DMS53 treated with DMSO at 0.1 percent for 48 hours (cell line): Measurements from ENCODE around the gene MFSD6.
"Not testable (repeated sequence)": the region's sequence is repeated elsewhere in the genome, so short reads cannot be mapped to it uniquely, and the experiment has no call there.

Experiments used
- DNase-seq: peaks from one replicate; lab custom pipeline; 2025; ENCODE audit not compliant: unreplicated experiment; lab: John Stamatoyannopoulos, UW

Gene MFSD6

DNA sequence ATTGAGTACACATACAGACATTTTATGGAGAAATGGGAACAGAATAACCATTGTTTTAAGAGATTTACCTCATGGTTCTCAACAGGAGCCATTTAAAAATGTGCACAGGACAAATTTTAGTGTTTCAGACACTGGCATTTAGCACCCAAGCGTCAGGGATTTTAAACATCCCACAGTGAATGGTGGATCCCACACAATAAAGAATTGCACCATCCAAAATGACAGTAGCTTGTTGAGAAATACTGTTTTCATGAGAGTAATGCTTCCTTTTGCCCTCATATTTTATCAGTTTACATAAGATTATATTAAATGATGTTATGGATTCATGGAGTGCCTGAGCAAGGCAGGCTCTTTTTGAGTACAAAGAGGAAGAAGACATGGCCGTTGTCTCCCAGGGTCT is 54.0 kb downstream of the MFSD6 start:
- DNase-seq: no peak

DNA sequence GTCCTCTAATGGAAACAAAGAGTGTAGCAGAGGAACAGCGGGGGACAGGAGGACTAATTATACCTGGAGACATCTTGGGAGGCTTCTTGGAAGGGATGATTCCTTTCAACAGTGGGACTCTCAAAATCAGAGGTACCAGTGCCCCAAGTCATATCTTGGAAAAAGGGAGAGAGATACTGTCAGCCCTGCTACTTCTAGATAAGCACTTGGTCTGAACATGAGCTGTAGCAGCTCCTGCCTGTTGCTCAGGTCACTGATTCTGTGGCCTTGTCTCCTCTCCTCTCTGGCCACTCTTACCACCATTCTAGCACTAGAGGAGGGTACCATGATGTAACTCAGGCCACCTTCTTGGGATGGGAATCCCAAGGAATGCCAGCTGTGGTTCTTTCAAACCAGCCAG is 54.5 kb downstream of the MFSD6 start:
- DNase-seq: no peak

DNA sequence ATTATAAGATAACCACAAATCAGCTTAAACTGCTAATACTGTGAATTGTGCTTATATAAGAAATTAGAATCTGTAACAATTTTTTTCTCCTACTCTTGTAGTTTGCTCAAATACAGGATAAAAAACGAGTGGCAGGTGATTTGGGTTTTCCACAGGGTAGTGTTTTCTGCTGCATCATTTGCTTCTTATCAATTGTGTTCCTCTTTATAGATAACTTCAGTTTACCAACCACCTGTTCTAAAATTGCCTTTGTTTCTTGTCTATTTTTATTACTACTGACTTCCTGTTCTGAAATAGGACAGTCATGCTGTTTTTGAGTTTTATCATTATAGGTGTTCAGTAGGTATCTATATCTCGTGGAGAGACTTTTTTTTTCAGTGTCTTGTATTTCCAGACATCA is 56.9 kb downstream of the MFSD6 start:
- no peak for DNase-seq

DNA sequence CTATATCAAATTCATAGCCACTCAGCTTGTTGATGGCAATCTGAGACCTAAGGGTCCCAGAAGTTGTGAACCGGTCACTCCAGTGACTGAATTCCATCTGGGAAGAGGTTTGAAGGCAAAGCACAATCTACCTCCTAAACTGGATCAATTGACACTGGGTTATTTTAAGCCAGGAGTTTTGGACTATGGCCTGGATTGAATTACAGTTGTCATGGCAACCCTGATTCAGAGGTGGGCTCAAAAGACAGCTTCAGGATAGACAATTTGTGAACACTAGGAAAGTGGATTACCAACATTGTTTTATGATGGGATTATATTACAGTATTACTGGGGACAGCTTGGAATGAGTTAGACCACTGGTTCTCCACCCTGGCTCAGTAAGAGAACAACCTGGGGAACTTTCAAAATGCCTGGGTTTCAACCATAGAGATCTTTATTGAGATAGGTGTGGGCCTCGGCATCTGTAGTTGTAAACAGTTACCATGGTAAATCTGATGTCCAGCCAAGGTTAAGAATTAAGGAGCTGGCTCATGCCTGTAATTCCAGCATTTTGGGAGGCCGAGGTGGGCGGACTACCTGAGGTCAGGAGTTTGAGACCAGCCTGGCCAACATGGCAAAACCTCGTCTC is 58.8 kb downstream of the MFSD6 start:
- DNase-seq: no peak

DNA sequence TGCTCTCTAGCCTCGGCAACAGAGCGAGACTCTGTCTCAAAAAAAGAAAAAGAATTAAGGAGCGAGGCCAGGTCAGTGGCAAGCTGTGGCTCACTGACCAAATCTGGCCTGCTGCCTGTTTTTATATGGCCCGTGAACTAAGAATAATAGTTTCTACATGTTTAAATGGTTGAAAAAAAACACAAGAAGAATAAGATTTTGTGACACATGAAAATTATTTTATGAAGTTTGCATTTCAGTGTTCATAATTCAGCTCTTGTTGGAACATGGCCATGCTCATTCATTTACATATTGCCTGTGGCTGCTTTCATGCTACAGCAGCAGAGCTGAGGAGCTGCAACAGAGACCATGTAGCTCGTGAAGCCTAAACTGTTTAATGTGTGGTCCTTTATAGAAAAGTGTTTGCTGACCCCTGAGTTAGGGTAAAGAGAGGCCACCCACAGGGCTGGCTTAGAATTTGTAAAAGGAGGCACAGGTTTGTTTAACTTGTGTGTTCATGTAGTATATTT is 59.5 kb downstream of the MFSD6 start:
- DNase-seq: no peak

DNA sequence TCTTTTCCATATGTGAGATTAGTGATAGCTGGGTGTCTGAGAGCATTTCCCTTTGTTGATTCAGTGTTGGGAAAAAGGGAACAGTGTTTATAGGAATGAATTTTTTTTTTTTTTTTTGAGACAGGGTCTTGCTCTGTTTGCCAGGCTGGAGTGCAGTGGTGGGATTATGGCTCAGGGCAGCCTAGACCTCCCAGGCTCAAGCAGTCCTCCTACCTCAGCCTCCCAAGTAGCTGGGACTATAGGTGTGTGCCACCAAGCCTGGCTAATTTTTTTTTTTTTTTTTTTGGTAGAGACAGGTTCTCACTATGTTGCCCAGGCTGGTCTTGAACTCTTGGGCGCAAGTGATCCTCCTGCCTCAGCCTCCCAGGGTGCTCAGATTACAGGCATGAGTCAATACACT is 60.2 kb downstream of the MFSD6 start:
- not testable (repeated sequence) for DNase-seq

DNA sequence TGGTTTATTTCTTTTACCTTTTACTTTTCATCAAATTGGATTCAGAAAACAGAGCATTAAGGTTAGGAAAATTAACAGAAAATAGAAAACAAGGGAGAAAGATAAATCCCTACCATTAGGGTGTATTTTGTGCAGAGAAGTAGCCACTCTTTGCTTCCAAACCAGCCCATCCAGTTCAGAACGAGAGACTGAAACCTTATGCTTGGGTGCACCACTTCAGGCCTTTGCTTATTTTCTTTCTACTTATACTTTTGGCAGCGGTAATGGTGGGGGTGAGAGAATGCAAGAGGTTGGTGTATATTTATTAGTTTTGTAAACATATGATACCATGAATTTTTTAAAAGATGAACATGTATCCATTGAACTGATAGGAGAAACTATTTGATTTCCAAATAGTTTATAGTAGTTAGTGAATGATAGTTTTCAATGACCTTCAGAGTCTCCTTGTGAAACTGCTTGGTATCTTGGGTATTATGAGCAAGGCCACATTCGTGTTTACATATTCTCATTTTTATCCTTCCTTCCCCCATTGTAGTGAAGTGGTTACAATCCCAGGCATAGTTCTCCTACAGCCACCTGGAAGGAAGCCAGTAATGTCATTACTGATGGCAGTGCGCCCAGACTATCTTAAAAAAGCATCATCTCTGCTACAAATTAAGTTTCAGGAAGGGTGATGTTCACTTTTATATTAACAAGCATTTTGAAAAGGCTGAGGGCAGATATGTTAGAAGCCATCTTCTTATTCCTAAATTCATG is 60.8 kb downstream of the MFSD6 start:
- peak; percentile 93 for DNase-seq

DNA sequence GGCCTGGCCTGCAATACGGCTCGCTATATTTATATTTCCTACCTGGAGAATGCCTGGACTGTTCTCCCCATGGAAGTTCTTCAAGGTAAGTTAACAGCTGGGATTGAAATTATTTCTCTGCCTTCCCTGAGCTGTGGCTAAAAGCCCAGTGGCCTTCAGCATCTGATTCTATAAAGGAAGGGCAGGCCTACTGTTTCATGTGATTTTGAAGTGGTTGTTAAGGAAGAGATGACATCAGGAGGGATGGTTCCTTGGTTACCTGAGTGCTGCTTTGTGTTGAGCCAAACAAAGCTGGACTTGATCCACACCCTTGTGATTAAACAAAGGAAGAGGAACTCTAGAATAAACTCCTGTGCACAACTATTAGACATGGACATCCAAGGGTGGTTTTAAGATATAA is 61.6 kb downstream of the MFSD6 start:
- peak; percentile 96 for DNase-seq

DNA sequence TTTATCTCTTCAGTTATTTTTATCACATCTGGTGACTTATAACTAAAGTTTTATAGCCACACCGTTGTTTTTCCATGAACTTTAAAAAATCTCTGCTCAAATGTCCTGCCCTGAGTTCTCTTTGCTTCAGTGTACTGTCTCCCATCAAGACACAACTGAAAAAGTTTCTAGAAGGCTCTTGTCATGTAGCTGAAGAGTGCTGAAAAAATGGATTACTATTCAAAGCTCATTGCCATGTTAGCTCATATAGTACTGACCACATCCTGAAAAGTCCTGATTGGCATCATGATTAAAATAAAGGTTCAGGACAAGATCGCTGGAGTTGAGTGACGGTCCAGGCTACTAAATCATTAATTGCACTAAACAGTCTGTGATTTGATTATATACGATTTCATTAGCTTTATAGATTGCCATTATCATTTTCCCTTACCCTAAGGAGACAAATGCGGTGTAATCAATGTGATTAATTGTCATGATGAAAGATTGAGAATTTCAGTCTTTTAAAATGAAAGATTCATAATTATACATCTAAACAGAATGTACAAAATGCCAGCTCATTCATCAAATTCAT is 62.2 kb downstream of the MFSD6 start:
- DNase-seq: no peak

DNA sequence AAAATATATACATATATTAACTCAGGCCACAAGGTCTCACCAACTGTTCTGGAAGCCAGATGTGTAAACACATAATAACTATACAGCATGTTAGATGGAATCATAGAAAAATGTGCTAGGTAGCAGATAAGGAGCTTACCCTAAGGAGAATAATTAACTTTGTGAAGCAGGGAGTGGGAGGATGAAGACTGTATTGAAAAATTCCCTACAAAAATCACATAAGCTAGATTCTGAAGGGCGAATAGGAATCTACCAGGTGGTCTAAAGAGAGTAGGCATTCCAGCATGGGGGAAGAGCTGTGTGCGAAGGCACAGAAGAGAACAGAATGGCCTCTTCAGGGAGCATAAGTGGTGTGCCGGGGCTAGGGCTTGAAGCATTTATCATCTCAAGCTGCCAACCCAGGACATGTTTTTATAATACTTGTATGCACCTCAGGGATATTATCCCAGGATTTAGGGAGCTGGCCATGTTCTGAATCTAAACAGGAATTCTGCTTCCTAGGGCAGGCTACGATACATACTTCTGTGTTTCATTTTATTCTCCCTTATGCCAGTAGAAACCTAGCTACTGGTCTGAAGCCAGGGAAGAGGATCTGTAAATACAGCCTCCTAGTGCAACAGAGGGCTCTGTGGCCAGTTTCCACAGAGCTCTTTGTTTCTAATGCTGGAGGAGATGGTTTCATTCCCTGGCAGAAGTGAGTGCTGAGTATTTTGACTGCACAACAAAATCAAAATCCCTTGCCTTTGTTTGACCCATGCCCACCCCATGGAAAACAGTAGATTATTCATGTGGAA is 69.7 kb downstream of the MFSD6 start:
- DNase-seq: no peak

DNA sequence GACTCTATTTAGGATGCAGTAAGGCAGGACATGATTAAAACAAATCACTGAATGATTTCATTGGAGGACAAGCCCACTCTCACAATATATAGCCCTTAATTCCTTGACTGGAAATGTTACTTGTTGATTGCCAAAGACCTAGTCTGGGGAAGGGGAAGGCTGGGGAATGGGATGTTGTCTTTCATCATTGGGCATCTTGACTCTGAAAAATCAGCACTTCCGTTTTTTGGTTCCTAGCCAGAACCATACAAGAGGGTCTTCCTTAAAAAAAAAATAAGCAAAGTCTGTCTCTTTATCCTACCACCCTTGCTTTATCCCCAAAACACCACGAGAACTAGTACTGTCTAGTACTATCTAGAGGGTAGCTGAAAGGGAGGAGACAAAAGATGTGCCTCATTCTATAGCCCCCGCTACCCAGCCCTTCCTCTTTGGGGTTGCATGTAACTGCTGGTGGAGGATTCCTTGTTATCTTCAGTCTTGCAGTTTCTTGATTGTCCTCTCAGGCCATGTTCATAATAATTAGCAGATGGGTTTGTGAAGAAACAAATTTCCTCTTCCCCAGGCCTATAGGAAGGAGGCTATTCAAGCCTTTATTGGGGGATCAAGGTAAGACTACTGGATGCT is 70.5 kb downstream of the MFSD6 start:
- DNase-seq: no peak

DNA sequence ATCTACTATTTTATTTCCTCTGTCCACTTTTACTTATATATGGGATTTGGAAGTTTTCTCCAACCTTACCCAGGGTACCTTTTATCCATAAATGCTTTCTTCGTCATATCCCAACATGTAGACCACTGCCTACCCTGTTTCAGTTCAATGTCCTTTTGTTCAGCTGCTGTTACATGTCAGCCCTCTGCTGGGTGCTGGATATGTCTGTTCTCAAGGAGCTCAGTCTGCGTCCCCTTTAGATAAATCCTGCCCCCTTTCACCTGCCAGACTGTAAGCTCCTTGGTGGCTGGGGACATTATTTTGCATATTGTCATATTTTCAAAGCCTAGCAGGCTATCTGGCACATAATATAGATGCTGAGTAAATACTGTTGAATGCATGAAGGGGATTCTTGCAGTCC is 73.2 kb downstream of the MFSD6 start:
- DNase-seq: no peak

DNA sequence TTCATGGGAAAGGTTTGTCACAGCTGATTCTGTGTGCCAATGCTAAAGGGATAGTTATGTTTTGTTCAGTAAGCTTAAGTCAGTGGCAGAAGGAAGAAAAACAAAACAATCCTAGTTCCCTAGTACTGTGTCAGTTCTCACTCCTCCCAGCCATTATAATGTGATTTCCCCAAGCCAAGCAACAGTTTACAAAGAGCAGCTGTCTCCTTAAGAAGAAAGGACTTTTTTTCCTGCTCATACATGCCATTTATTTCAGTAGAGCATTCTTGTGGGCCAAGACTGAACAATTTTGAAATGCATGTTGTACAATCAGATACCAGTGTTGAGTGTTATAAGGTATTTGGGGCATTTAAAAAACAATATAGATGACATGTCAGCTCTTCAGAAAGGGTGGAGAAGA is 74.3 kb downstream of the MFSD6 start:
- DNase-seq: no peak

DNA sequence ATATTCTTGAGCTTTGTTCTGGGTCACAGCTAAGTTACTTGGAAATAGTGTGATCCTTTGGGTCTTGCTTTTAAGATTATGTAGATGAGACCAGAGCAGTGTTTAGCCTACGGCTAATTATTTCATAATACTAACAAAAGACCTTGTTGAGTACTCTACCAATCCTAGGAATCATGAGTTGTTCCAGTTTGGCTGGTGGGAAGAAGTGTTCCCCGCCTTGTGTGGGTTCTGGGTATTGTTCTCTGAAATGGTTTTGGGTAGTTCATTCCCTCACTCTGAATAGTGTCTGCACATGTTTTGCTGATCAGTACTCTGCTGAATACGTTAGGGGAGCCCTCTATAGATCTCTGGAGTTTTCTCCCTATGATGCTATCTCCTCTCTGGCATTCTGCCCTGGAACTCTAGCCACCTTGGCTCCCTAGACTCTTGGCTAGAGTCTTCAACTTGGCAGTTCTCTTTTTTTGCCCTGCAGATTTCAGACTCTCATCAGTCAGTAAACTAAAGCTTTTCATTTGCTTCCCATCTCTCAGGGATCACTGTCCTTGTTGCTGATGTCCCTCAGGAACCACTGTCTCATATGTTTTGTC is 78.0 kb downstream of the MFSD6 start:
- no peak for DNase-seq

DNA sequence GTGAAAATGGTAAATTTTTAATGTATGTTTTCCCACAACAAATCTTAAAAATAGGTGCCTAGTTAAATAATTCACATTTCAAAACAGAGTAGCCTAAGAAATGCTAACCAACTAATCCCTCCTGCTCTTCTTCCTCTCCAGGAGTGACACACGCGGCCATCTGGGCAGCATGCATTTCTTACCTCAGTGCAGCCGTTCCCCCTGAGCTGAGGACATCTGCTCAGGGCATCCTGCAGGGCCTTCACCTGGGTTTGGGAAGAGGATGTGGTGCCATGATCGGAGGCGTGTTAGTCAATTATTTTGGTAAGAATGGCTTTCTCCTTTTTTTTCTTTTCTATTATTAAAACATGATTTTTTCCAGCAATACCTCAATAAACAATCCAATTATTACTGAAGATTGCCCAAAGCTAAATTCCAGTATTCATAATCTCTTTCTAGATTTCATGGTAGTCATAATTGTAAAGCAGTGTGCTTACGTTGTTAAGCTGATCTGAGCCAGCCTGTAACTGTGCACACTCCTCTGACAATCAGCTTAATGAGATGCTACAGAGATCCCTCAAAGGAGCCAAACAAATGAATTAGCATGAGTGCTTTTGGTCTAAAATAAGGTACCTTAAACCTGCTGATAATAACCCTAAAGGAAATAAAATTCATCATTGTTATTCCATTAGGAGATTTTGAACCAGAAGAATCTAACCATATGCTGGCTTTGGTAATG is 80.5 kb downstream of the MFSD6 start:
- DNase-seq: no peak

DNA sequence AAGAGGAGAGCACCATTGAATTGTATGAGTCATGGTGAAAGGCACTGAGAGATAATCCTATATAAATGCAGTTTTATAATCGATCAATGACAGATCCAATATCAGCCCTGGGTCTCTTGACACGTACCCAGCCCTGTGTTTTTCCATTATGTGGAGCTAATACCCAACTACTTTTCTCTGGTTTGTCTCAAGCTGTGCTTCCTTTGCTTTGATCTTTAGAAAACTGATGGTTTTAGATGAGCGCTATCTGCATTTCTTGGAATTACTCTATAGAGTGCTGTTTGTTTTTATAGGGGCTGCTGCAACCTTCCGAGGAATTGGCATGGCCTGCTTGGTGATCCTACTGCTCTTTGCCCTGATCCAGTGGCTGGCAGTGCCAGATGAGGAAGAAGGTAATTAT is 81.3 kb downstream of the MFSD6 start:
- DNase-seq: no peak

DNA sequence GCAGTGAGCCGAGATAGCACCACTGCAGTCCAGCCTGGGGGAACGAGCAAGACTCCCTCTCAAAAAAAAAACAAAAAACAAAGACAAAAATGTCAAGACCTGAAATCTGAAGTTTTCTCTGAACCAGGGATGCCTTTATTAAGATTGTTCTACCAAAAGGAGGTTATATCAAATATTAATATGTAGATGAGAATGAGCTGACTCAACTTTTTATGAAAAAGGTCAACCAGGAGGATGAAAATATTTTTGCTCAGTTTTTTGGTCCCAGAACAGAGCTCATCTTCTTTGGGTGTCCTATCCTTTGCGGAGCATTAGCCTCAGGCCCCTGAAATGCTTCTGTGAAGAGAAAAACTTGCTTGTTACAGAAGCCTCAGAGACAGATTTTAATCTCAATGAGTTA is 82.3 kb downstream of the MFSD6 start:
- DNase-seq: no peak

DNA sequence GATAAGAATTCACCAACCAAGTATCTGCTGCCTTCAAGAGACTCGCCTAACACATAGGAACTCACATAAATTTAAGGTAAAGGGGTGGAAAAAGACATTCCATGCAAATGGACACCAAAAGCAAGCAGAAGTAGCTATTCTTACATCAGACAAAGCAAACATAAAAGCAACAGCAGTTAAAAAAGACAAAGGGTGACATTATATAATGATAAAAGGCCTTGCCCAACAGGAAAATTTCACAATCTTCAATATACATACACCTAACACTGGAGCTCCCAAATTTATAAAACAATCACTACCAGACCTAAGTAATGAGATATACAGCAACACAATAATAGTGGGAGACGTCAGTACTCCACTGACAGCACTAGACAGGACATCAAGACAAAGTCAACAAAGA is 84.9 kb downstream of the MFSD6 start:
- no peak for DNase-seq

DNA sequence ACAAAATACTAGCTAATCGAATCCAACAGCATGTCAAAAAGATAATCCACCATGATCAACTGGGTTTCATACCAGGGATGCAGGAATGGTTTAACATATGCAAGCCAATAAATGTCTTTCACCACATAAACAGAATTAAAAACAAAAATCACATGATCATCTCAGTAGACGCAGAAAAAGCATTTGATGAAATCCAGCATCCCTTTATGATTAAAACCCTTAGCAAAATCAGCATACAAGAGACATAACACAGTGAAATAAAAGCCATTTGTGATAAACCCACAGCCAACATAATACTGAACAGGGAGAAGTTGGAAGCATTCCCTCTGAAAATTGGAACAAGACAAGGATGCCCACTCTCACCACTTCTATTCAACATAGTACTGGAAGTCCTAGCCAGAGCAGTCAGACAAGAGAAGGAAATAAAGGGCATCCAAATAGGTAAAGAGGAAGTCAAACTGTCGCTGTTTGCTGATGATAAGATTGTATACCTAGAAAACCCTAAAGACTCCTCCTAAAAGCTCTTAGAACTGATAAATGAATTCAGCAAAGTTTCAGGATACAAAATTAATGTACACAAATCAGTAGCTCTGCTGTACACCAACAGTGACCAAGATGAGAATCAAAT is 86.6 kb downstream of the MFSD6 start:
- DNase-seq: not testable (repeated sequence)

DNA sequence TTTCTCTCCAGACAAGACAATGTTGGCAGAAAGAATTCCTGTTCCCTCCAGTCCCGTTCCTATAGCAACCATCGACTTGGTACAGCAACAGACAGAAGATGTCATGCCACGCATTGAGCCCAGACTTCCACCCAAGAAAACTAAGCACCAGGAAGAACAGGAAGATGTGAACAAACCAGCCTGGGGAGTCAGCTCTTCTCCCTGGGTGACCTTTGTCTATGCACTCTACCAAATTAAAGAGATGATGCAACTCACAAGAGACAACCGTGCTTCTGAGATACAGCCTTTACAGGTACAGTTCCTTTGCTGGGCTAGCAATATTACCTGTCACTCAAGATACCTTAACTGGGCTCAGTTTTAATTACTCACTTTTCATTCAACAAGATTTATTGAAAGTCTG is 89.3 kb downstream of the MFSD6 start:
- no peak for DNase-seq
